ENCODE results near the gene SSR4. TPM values are rescaled to one million over a fixed set of nuclear protein-coding genes. Genes with fewer than 3 reads are reported as not detected.

SSR4 gene
- total and polyA plus RNA-seq, 2 of the 13 experiments (the other 11 are each of a cell fraction or from before 2014, with no cell fraction given) = 214 to 288 TPM

DNA sequence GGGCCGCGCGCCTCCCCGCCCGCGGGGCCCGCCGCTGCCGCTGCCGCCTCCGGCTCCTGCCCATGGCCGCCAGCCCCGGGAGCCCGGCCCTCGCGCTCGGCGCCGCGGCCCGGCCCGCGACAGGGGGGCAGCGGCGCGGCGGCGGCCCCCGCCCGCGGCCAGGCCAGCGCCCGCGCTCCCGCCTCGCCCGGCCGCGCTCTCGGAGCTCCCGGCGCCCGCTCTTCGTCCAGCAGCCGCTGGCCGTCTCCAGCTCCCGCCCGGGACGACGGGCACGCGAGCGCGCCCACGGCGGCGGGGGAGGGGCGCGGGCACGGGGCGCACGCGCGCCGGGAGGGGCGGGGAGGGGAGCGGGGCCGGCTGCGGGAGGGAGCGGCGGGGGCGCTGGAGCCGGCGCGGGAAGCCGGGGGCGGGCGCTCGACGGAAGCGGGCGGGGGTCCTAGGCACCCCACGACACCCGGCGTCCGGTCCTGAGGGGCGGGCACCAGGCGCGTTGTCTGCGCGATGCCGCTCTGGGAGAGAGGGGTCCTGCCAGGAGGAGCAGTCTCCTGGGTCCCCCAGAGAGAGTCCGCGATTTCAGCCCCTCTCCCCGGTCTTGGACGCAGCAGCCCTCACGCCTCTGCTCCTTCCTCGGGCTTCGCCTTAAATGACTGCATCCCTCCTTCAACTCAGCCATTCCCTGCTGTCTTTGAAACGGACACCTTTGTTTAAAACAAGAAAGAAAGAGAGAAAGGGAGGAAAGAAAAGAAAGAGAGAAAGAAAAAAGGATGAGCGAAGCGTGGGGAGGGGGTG, 36.4 kb downstream of the SSR4 start:
- Histone ChIP-seq H4K20me1 (ENCODE audit: insufficient read depth, low read length) (no peaks in the 10 kb centered on the region), H3K9me3 (ENCODE audit: low read length) (no peaks in the 10 kb centered on the region), H2AFZ (ENCODE audit: low read length) (no peak overlapping the region), H3K79me2 (ENCODE audit: insufficient read depth, low read length) (no peaks in the 10 kb centered on the region), H3K9ac (ENCODE audit: insufficient read depth, low read depth, low read length) (no peak overlapping the region), H3K4me1 (ENCODE audit: insufficient read depth, low read length) (no peaks in the 10 kb centered on the region), H3K4me2 (ENCODE audit: low read depth, low read length) (no peak overlapping the region), H3K4me3 (replicated peaks in 1 of 3; ENCODE audit: insufficient read depth in 1 of 3, low read depth in 2 of 3, low read length in 3 of 3) (no peak overlapping the region), H3K27me3 (ENCODE audit: control insufficient read depth in 1 of 2, insufficient read depth in 2 of 2, low read length in 2 of 2) (peaks cover 4 to 27% of the 10 kb centered on the region in 2 experiments; a peak in 3 of 5 replicates), H3K36me3 (replicated peaks in 1 of 2; ENCODE audit: control insufficient read depth in 1 of 2, insufficient read depth in 2 of 2, low read length in 2 of 2) (no peaks in the 10 kb centered on the region), H3K27ac (ENCODE audit: extremely low read length, insufficient read depth, low read length) (no peak overlapping the region)
- BruUV-seq (replicated peaks) = no TSS peak
- WGBS (ENCODE audit: low lambda C conversion rate) = 38% methylated on average over 8 of the region's 102 CpGs
- TF ChIP-seq MEIS1 (CRISPR knock-in tag; IDR thresholded peaks at IDR 0.05; ENCODE audit: borderline replicate concordance) (no peak), EZH2 (conservative IDR thresholded peaks at IDR 0.05; ENCODE audit: low read depth, low read length) (0 out of 2 replicates have a peak, but pooled peaks have one; percentile 59)
- ChIA-PET CTCF (ENCODE audit: low intra/inter-chr PET ratio, low total read pairs) (no interaction called here), POLR2A (no interaction called here)
- intact Hi-C loops (cut with micrococcal nuclease; ENCODE audit: unreplicated experiment) (no loop called here), in situ Hi-C loops (cut with HindIII; ENCODE audit: extremely low pct_ligation_motif_present, low pct_unique_long_range_greater_than_20kb) (no loop called here)
- ATAC-seq (no peak), DNase-seq (ENCODE audit: low spot score) (no peak), FAIRE-seq (no peak)

DNA sequence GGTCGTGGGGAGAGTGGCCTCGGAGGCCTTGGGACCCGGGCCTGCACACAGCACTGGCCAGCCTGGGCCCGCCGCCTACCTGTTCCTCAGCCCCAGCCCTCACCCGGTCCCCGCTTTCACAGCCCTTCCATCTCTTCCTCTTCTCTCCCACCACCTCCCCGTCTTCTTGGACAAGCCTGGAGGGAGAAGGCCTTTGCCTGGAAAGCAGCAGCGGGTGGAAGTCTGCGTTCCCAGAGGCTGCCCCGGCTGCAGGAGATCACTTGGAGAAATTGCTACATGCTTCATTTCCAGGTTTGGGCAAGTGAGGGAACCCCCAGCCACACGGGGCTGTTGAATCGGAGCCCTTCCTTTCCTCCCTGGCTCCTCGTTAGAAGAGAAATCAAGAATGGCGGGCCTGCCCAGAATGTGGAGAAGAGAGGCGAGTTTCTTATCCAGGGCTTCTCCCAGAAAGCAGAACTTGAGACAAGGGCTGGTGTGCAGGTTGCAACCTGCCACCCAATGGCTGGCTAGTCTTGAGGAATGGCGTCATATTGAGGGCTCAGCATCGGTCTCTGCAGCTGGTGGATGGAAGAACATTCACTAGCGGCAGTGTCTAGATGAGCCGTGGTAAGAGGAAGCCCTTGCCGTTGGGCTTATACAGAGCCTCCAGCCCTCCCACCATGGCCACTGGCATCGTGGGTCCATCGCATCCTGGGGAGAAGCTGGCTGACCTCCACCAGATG, 37.1 kb downstream of the SSR4 start:
- DNase-seq (ENCODE audit: low spot score) (no peak), ATAC-seq (no peak), FAIRE-seq (no peak)
- H3K4me2 ChIP-seq (ENCODE audit: low read depth, low read length) = no peak overlapping the region
- no peak overlapping the region for H3K9ac ChIP-seq (ENCODE audit: insufficient read depth, low read depth, low read length)
- in situ Hi-C loops (cut with HindIII; ENCODE audit: extremely low pct_ligation_motif_present, low pct_unique_long_range_greater_than_20kb) (no loop called here), intact Hi-C loops (cut with micrococcal nuclease; ENCODE audit: unreplicated experiment) (no loop called here)
- no peaks in the 10 kb centered on the region for H4K20me1 ChIP-seq (ENCODE audit: insufficient read depth, low read length)
- CTCF ChIA-PET (ENCODE audit: low intra/inter-chr PET ratio, low total read pairs) = no interaction called here
- H3K79me2 ChIP-seq (ENCODE audit: insufficient read depth, low read length) = no peaks in the 10 kb centered on the region
- no peak overlapping the region for H2AFZ ChIP-seq (ENCODE audit: low read length)
- H3K4me1 ChIP-seq (ENCODE audit: insufficient read depth, low read length) = no peaks in the 10 kb centered on the region
- no peak overlapping the region for H3K4me3 ChIP-seq (replicated peaks in 1 of 3; ENCODE audit: insufficient read depth in 1 of 3, low read depth in 2 of 3, low read length in 3 of 3)
- 51% methylated on average over 8 of the region's 23 CpGs for WGBS (ENCODE audit: low lambda C conversion rate)
- POLR2A ChIA-PET = no interaction called here
- no peaks in the 10 kb centered on the region for H3K9me3 ChIP-seq (ENCODE audit: low read length)
- 0 out of 2 replicates have a peak, but pooled peaks have one; percentile 65 for TF ChIP-seq EZH2 (conservative IDR thresholded peaks at IDR 0.05; ENCODE audit: low read depth, low read length)
- no peak for TF ChIP-seq HNF4A (CRISPR knock-in tag; IDR thresholded peaks at IDR 0.05)
- no peak overlapping the region for H3K27ac ChIP-seq (ENCODE audit: extremely low read length, insufficient read depth, low read length)
- BruUV-seq (replicated peaks) = no TSS peak
- no peaks in the 10 kb centered on the region for H3K36me3 ChIP-seq (replicated peaks in 1 of 2; ENCODE audit: control insufficient read depth in 1 of 2, insufficient read depth in 2 of 2, low read length in 2 of 2)
- peaks cover 4 to 26% of the 10 kb centered on the region in 2 experiments; a peak in 3 of 5 replicates for H3K27me3 ChIP-seq (ENCODE audit: control insufficient read depth in 1 of 2, insufficient read depth in 2 of 2, low read length in 2 of 2)
